Measurements from ENCODE around the gene PRTG. TPM values are rescaled to one million over a fixed set of nuclear protein-coding genes. Genes with fewer than 3 reads are reported as not detected.

Gene PRTG
- total and polyA plus RNA-seq, 2 donors (not counting 3 experiments of a cell fraction or from before 2014, with no cell fraction given), result 3.4 to 12.4 TPM

DNA sequence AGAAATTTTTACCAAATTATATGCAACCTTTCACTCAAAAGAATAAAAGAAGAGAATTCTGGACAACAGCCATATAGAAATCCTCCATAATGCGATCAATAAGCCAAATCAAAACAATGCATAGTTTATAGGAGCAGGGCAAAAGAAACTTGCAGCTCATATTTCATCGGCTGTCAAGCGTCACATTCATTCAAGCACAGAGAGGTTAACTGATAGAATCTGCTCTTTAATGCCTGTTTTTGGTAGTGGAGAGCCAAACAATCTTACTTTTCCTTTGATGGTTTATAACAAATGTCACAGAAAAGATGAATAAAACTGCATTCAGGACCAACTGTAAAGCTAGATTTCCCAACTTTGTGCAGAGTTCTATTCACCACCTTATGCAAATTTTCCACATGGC lies 35.4 kb downstream of the PRTG start:
- H3K27ac ChIP-seq (ENCODE audit: insufficient read depth, low read depth, low read length), result no peak overlapping the region
- H3K27me3 ChIP-seq (ENCODE audit: control insufficient read depth in 2 of 2, insufficient read depth in 2 of 2, low read length in 2 of 2), result no peaks in the 10 kb centered on the region
- H3K36me3 ChIP-seq (ENCODE audit: control insufficient read depth in 2 of 2, extremely low read depth in 1 of 2, insufficient read depth in 2 of 2, low read length in 2 of 2), result no peaks in the 10 kb centered on the region
- H4K20me1 ChIP-seq (replicated peaks; ENCODE audit: control insufficient read depth, extremely low read depth, insufficient read depth, low read length), result no peaks in the 10 kb centered on the region
- dilution Hi-C loops (cut with MboI; ENCODE audit: extremely low pct_ligation_motif_present, low sequenced_read_pairs) (no loop called here), intact Hi-C loops (cut with micrococcal nuclease) (no loop called here)
- TF ChIP-seq JUN (IDR thresholded peaks at IDR 0.05; ENCODE audit: borderline replicate concordance, insufficient read depth, insufficient read length, low read depth) (no peak), GATA2 (IDR thresholded peaks at IDR 0.05; ENCODE audit: insufficient read depth, insufficient read length, low read depth, low read length) (no peak), FOS (IDR thresholded peaks at IDR 0.05; ENCODE audit: borderline replicate concordance, insufficient read depth, low read length) (no peak), MYC (IDR thresholded peaks at IDR 0.05; ENCODE audit: low read depth, low read length) (no peak), POLR2A (IDR thresholded peaks at IDR 0.05; ENCODE audit: low read depth, low read length) (no peak), POLR2AphosphoS5 (IDR thresholded peaks at IDR 0.05; ENCODE audit: insufficient read depth, low read depth, low read length) (no peak), EZH2 (IDR thresholded peaks at IDR 0.05; ENCODE audit: borderline replicate concordance, low read depth, low read length, severe bottlenecking) (no peak)
- TF ChIP-seq, protein P1, sequence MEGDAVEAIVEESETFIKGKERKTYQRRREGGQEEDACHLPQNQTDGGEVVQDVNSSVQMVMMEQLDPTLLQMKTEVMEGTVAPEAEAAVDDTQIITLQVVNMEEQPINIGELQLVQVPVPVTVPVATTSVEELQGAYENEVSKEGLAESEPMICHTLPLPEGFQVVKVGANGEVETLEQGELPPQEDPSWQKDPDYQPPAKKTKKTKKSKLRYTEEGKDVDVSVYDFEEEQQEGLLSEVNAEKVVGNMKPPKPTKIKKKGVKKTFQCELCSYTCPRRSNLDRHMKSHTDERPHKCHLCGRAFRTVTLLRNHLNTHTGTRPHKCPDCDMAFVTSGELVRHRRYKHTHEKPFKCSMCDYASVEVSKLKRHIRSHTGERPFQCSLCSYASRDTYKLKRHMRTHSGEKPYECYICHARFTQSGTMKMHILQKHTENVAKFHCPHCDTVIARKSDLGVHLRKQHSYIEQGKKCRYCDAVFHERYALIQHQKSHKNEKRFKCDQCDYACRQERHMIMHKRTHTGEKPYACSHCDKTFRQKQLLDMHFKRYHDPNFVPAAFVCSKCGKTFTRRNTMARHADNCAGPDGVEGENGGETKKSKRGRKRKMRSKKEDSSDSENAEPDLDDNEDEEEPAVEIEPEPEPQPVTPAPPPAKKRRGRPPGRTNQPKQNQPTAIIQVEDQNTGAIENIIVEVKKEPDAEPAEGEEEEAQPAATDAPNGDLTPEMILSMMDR (IDR thresholded peaks at IDR 0.05; ENCODE audit: extremely low read depth in 1 of 2, insufficient read depth in 1 of 2, low read depth in 1 of 2, low read length in 2 of 2), result no peak
- TF ChIP-seq, protein P2, sequence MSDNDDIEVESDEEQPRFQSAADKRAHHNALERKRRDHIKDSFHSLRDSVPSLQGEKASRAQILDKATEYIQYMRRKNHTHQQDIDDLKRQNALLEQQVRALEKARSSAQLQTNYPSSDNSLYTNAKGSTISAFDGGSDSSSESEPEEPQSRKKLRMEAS (IDR thresholded peaks at IDR 0.05; ENCODE audit: insufficient read depth, insufficient read length), result no peak
- H3K9me1 ChIP-seq (replicated peaks; ENCODE audit: control insufficient read depth, extremely low read depth, insufficient read depth, low read length), result no peaks in the 10 kb centered on the region
- H2AFZ ChIP-seq (ENCODE audit: low read depth, low read length), result no peak overlapping the region
- DNase-seq (ENCODE audit: low read depth, low spot score) (no peak), FAIRE-seq (no peak)
- no peaks in the 10 kb centered on the region for H3K79me2 ChIP-seq (ENCODE audit: control insufficient read depth, insufficient read depth, low read length)
- no TSS peak for BruUV-seq (replicated peaks)
- ChIA-PET POLR2A (interaction anchor here (1.2 kb wide), 1 partner anchor 36 kb away, joined by 3 read pairs; no protein-coding TSS in a partner anchor), CTCF (interaction anchor here (0.6 kb wide), 1 partner anchor 37 kb away, joined by 3 read pairs; no protein-coding TSS in a partner anchor)
- no peaks in the 10 kb centered on the region for H3K9me3 ChIP-seq (replicated peaks; ENCODE audit: control insufficient read depth, insufficient read depth, low read length)
- H3K4me1 ChIP-seq (ENCODE audit: control insufficient read depth, extremely low read depth, insufficient read depth, low read length), result no peaks in the 10 kb centered on the region
- no peak overlapping the region for H3K4me2 ChIP-seq (ENCODE audit: insufficient read depth, low read length)
- no peak overlapping the region for H3K9ac ChIP-seq (replicated peaks; ENCODE audit: extremely low read depth, insufficient read depth, low read length)
- H3K4me3 ChIP-seq (replicated peaks in 1 of 3; ENCODE audit: insufficient read depth in 1 of 3, low read depth in 1 of 3, low read length in 3 of 3), result no peak overlapping the region

Measured in endothelial cell of umbilical vein (primary cell).